Measurements from ENCODE around the gene ACP5.

ACP5 gene

DNA sequence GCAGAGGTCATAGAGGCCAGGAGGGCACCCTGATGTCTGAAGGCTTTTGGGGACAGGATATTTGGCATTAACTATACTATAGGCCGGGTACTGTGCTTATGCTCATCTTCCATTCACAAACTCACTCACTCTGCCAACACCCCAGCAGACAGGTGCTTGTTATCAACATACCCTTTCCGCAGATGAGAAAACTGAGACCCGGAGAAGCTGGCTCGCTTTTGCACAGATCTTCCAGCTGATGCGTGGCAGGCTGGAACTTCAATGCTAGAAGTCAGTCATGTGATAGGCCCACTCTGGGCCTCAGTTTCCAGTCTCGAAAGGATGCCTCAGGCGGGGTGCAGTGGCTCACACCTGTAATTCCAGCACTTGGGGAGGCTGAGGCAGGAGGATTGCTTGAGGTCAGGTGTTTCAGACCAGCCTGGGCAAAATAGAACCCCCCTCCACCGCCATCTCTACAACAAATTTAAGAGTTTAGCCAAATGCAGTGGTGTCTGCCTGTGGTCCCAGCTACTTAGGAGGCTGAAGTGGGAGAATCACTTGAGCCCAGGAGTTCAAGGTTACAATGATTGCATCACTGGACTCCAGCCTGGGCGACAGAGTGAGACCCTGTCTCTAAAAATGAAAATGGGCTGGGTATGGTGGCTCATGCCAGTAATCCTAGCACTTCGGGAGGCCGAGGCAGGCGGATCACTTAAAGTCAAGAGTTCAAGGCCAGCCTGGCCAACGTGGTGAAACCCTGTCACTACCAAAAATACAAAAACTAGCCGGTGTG lies 29.3 kb downstream of the ACP5 start:
- DNase-seq = no peak

- no peak for DNase-seq
These were observed 36.2 kb downstream of the ACP5 start for GRCh38 chr19:11541238-11541637.

DNA sequence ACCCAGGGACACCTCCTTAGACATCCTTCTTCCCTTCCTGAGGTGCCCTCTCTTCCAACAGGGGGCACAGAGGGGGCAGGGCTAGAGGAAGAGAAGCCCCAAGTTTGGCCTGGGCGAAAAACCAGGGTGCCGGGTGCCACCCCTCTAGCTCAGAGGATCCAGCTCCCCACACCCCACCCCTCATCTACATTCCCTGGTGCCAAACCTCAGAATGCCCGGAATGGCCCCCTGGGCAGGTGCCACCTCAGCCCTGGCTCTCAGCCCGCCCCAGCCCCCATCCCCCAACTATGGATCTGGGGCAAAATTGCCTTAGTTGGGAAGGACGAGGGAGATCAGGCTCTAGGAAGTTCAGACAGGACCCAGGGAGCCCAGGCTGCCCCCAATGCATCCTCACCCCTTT lies 36.8 kb downstream of the ACP5 start:
- DNase-seq = no peak

GRCh38 chr19:11539495-11540365 lies 37.7 kb downstream of the ACP5 start:
- no peak for DNase-seq

GRCh38 chr19:11538232-11539036 lies 39.0 kb downstream of the ACP5 start, which contains the start of gene CNN1:
TSS of gene CNN1 (plus strand) at chr19:11538851. CDS start at chr19:11538928, 77 bp downstream.
- peak; percentile 76 for DNase-seq

- peak; percentile 100 for DNase-seq
These were observed 41.5 kb downstream of the ACP5 start for GRCh38 chr19:11535792-11536595.

- DNase-seq = peak; percentile 74
These were observed 42.5 kb downstream of the ACP5 start for GRCh38 chr19:11534948-11535347.

- peak; percentile 74 for DNase-seq
These were observed 42.9 kb downstream of the ACP5 start for GRCh38 chr19:11534538-11534937.

DNA sequence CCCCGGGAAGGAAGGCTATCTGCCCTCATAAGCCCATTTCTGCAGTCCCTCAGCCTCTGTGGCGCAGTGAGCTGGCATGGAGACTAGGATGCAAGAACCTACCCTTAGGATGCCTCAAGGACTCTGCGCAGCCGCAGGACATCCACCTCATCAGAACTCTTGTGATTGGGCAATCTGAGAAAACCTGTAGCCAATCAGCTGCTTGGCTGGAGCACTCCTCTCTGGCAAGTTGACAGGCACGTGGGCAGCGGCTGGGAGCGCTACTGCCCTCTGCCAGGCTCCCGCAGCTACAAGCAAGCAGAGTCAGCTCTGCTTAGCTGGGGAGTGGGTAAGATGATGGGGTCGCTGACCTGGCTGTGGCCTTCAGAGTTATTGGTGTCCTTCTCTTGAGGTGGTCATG lies 47.0 kb downstream of the ACP5 start:
- DNase-seq = peak; percentile 100

GRCh38 chr19:11528551-11529341 lies 48.7 kb downstream of the ACP5 start, which contains the start of gene ECSIT:
TSS of gene ECSIT (minus strand) at chr19:11529134. CDS start at chr19:11519170, 9,964 bp downstream.
- peak; percentile 100 for DNase-seq

All from OCI-M1 (cell line).